ENCODE results near the gene TBC1D14.

DNA sequence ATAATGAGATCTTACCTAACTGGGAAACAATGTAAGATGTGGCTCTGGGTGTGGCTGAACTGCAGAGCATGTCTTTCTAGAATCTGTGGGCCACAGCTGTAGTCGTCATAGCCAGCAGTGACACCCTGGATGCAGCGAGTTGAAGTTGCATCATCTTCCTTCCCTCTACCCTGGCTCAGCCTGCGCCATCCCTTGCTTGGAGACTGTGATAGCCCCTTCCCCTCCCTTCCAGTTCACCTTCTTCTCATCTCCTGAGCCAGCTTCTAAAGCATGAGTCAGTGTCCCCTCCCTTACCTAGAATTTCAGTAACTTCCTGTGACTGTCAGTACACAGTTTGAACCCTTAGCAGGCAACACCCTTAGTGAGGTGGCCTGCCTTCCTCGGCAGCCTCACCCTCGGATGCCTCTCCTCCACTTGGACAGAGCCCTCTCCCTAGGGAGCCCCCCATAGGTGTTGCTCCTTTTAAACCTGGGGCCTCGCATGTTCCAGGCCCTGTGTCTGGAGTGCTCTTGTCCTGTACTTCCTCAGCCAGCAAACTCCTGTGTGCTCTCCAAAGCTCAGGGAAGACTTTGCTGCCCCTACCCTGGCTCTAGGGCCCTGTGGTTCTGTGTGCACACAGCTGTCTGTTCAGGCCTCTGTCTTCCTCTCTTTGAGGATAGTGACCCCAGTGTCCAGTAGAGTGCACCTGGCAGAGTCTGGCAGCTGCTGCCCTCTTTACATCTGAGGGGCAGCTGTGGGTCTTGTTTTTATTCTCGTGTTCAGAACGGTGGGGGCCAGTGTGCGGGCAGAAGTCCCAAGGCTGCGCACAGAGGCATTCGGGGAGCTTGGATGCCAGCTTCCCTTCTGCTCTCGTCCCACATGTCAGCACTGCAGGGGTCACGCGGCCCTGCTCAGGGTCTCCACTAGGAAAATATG is 89.8 kb downstream of the TBC1D14 start:
- TF ChIP-seq POLR2A (IDR thresholded peaks at IDR 0.05), result no peak
- TF ChIP-seq, protein P1, sequence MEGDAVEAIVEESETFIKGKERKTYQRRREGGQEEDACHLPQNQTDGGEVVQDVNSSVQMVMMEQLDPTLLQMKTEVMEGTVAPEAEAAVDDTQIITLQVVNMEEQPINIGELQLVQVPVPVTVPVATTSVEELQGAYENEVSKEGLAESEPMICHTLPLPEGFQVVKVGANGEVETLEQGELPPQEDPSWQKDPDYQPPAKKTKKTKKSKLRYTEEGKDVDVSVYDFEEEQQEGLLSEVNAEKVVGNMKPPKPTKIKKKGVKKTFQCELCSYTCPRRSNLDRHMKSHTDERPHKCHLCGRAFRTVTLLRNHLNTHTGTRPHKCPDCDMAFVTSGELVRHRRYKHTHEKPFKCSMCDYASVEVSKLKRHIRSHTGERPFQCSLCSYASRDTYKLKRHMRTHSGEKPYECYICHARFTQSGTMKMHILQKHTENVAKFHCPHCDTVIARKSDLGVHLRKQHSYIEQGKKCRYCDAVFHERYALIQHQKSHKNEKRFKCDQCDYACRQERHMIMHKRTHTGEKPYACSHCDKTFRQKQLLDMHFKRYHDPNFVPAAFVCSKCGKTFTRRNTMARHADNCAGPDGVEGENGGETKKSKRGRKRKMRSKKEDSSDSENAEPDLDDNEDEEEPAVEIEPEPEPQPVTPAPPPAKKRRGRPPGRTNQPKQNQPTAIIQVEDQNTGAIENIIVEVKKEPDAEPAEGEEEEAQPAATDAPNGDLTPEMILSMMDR (IDR thresholded peaks at IDR 0.05), result no peak
